ENCODE results near the gene RGPD3.
"Not testable (repeated sequence)": the region's sequence is repeated elsewhere in the genome, so short reads cannot be mapped to it uniquely, and the experiment has no call there.

RGPD3 gene

GRCh38 chr2:106379567-106379966 lies 88.6 kb downstream of the RGPD3 start:
- POLR2A ChIA-PET; CTCF ChIA-PET; DNase-seq (ENCODE audit: extremely low spot score): not testable (repeated sequence)

DNA sequence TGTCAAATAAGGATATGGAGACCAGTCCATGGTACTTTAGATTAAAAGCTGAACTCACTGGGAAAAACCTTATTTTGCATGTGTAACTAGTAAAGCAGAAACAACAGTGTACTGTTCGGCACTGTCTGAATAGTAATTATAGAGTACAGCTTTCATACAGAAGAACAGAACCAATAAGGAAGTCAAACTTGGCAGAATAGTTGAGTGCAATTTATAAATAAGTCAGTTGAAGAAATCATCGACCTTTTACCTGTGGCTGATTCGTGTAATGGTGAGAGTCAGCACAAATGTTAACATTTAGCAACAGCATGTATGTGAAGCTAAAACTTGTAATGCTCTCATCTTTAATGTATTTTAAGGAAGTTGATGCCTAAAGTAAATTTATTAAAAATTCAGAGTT lies 99.0 kb downstream of the RGPD3 start:
- DNase-seq (ENCODE audit: extremely low spot score); POLR2A ChIA-PET; CTCF ChIA-PET: not testable (repeated sequence)

DNA sequence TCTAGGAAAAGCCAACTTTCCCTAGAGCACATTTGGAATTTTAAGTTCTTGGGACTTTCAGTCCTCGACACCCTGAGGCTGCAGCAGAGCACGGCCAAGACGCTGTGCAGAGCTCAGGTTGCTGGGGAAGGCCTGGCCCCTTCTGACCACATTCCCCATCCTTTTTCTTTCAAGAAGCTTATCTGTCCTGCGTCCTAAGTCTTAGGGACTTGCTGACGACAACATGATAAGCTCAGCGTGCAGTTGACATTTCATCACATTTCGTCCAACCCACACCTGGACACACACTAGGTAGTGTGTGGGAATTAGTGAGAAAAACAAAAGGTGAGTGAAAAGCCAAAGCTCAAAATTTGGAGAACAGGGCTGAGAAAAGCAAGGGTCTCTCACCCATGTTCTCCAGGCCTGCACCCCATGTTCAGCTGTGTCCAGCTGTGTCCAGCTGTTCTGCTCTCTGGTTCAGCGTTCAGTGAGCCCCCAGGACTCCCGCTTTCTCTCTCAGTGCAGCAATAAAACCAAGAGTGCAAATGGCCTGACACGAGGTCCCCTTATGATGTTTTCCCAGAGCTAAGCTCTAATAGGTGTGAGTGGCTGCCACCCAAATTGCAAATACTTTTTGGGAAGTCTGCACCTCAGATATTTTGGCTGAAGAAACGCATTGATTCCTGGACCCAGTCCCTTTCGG lies 101.9 kb downstream of the RGPD3 start:
- no peak for DNase-seq (ENCODE audit: extremely low spot score)
- ChIA-PET CTCF (no interaction called here), POLR2A (no interaction called here)
- TF ChIP-seq ARNT (IDR thresholded peaks at IDR 0.05) (no peak), HDGF (IDR thresholded peaks at IDR 0.05; ENCODE audit: borderline replicate concordance) (no peak), FOXK2 (IDR thresholded peaks at IDR 0.05) (no peak), L3MBTL2 (conservative IDR thresholded peaks at IDR 0.05) (no peak), SP1 (IDR thresholded peaks at IDR 0.05) (no peak), BHLHE40 (IDR thresholded peaks at IDR 0.05; ENCODE audit: borderline replicate concordance) (no peak), CTBP1 (IDR thresholded peaks at IDR 0.05; ENCODE audit: borderline replicate concordance) (no peak), LEF1 (IDR thresholded peaks at IDR 0.05; ENCODE audit: borderline replicate concordance) (no peak)

GRCh38 chr2:106363791-106364190 lies 104.4 kb downstream of the RGPD3 start:
- POLR2A ChIA-PET, result no interaction called here
- TF ChIP-seq L3MBTL2 (conservative IDR thresholded peaks at IDR 0.05) (no peak), ARNT (IDR thresholded peaks at IDR 0.05) (no peak), BHLHE40 (IDR thresholded peaks at IDR 0.05; ENCODE audit: borderline replicate concordance) (no peak), LEF1 (IDR thresholded peaks at IDR 0.05; ENCODE audit: borderline replicate concordance) (no peak)
- CTCF ChIA-PET, result no interaction called here
- DNase-seq (ENCODE audit: extremely low spot score), result no peak

DNA sequence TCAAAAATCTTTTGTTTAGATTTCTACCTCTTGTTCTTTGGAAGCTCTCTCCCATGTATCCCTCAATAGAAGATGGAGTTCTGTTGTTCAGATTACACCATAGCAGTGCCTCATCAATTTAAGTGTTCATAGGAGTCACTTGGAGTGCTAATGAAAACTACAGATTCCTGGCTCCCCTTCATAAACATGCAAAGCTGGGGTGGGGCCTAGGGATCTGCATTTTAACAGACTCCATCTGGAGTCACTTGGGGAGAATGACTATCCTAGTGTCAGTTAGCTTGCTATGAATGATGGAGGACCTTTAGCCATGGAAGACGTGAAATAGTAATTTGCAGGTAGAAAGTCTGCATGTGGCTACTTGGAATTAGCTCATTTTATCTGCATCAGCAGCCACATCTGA lies 105.4 kb downstream of the RGPD3 start:
- no peak for TF ChIP-seq ARNT (IDR thresholded peaks at IDR 0.05)
- TF ChIP-seq SP1 (IDR thresholded peaks at IDR 0.05), result no peak
- no peak for TF ChIP-seq LEF1 (IDR thresholded peaks at IDR 0.05; ENCODE audit: borderline replicate concordance)
- no peak for TF ChIP-seq NFRKB (IDR thresholded peaks at IDR 0.05)
- TF ChIP-seq FOXK2 (IDR thresholded peaks at IDR 0.05), result no peak
- no peak for TF ChIP-seq ELF4 (IDR thresholded peaks at IDR 0.05)
- TF ChIP-seq CTBP1 (IDR thresholded peaks at IDR 0.05; ENCODE audit: borderline replicate concordance), result no peak
- TF ChIP-seq TARDBP (IDR thresholded peaks at IDR 0.05), result no peak
- TF ChIP-seq ZNF384 (IDR thresholded peaks at IDR 0.05), result no peak
- no peak for TF ChIP-seq HDGF (IDR thresholded peaks at IDR 0.05; ENCODE audit: borderline replicate concordance)
- TF ChIP-seq SUZ12 (IDR thresholded peaks at IDR 0.05), result no peak
- ChIA-PET POLR2A (no interaction called here), CTCF (no interaction called here)
- no peak for DNase-seq (ENCODE audit: extremely low spot score)

DNA sequence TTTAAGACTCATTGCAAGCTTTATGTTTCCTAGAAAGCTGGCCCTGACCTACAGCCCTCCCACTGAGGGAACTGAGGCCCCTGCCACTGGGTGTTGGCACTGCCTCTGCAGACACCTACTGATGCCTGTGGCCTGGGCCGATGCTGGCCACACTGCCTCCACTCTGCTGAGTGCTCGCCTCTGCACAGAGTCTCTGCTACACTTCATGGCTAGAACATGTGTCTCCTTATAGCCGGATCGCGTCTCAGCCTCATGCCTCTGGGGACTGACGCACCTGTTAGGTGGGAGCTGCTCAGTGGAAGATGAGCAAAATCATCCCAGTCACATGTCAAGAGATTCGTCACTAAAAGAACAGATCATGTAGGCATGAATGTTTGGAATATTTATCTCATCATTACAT lies 108.7 kb downstream of the RGPD3 start:
- TF ChIP-seq PKNOX1 (IDR thresholded peaks at IDR 0.05) (no peak), CTBP1 (IDR thresholded peaks at IDR 0.05; ENCODE audit: borderline replicate concordance) (no peak), L3MBTL2 (conservative IDR thresholded peaks at IDR 0.05) (no peak), FOXA1 (IDR thresholded peaks at IDR 0.05) (no peak), BHLHE40 (IDR thresholded peaks at IDR 0.05; ENCODE audit: borderline replicate concordance) (no peak), TARDBP (IDR thresholded peaks at IDR 0.05) (no peak), NFRKB (IDR thresholded peaks at IDR 0.05) (no peak), HDGF (IDR thresholded peaks at IDR 0.05; ENCODE audit: borderline replicate concordance) (no peak), FOXK2 (IDR thresholded peaks at IDR 0.05) (no peak), FOXM1 (IDR thresholded peaks at IDR 0.05; ENCODE audit: borderline replicate concordance) (no peak), SUZ12 (IDR thresholded peaks at IDR 0.05) (no peak), ELF4 (IDR thresholded peaks at IDR 0.05) (no peak), LEF1 (IDR thresholded peaks at IDR 0.05; ENCODE audit: borderline replicate concordance) (no peak), ZNF384 (IDR thresholded peaks at IDR 0.05) (no peak), ARNT (IDR thresholded peaks at IDR 0.05) (no peak)
- ChIA-PET CTCF (no interaction called here), POLR2A (no interaction called here)
- no peak for DNase-seq (ENCODE audit: extremely low spot score)

- TF ChIP-seq ZNF384 (IDR thresholded peaks at IDR 0.05) (no peak), BHLHE40 (IDR thresholded peaks at IDR 0.05; ENCODE audit: borderline replicate concordance) (no peak), FOXM1 (IDR thresholded peaks at IDR 0.05; ENCODE audit: borderline replicate concordance) (no peak), PKNOX1 (IDR thresholded peaks at IDR 0.05) (no peak), FOXK2 (IDR thresholded peaks at IDR 0.05) (no peak), HDGF (IDR thresholded peaks at IDR 0.05; ENCODE audit: borderline replicate concordance) (no peak), SUZ12 (IDR thresholded peaks at IDR 0.05) (no peak), LEF1 (IDR thresholded peaks at IDR 0.05; ENCODE audit: borderline replicate concordance) (no peak), ELF4 (IDR thresholded peaks at IDR 0.05) (no peak), FOXA1 (IDR thresholded peaks at IDR 0.05) (no peak), NFRKB (IDR thresholded peaks at IDR 0.05) (no peak), CTBP1 (IDR thresholded peaks at IDR 0.05; ENCODE audit: borderline replicate concordance) (no peak), SP1 (IDR thresholded peaks at IDR 0.05) (no peak), TARDBP (IDR thresholded peaks at IDR 0.05) (no peak), ARNT (IDR thresholded peaks at IDR 0.05) (no peak), L3MBTL2 (conservative IDR thresholded peaks at IDR 0.05) (no peak)
- POLR2A ChIA-PET, result no interaction called here
- DNase-seq (ENCODE audit: extremely low spot score), result no peak
- CTCF ChIA-PET, result no interaction called here
Observed at GRCh38 chr2:106358521-106358920, 109.7 kb downstream of the RGPD3 start.
